BJ (cell line): ENCODE results near the gene EN2. TPM values are rescaled to one million over a fixed set of nuclear protein-coding genes. Genes with fewer than 3 reads are reported as not detected.

ENCODE experiments used
- CTCF ChIA-PET: fragments of 350-600 bp; formaldehyde crosslinking; extraction: SDS; loops from one replicate; lab custom pipeline; 2021; ENCODE audit warnings: antibody characterized with exemption, inconsistent platforms; lab: Yijun Ruan, JAX
- POLR2A ChIA-PET: fragments of 300-600 bp; sonication (Branson Sonifier 250); formaldehyde crosslinking; extraction: SDS; loops from one replicate; lab custom pipeline; 2021; ENCODE audit warnings: antibody characterized with exemption; lab: Charles Lee
- DNase-seq: peaks from one replicate; pipeline ENCODE4 v3.0.0-alpha.2; 2011; ENCODE audit warnings: low read depth
- H3K27me3 ChIP-seq: 2 replicates; pipeline ENCODE4 v1.6.0; 2011; ENCODE audit warnings: low read length; ENCODE audit not compliant: control insufficient read depth, insufficient read depth
- H3K36me3 ChIP-seq: 2 replicates; pipeline ENCODE4 v1.5.1; 2011; ENCODE audit warnings: low read length; ENCODE audit not compliant: control insufficient read depth, insufficient read depth
- H3K4me3 ChIP-seq: 2 replicates; pipeline ENCODE4 v1.5.1; 2011; ENCODE audit warnings: low read depth, mild to moderate bottlenecking, control low read depth, low read length
- polyA plus RNA-seq: library from polyadenylated mRNA; depleted of rRNA; stranded (reverse); fragments of >200 nt; gene quantifications from 2 replicates; pipeline ENCODE4 v1.2.3, GENCODE V29; 2011
- TF ChIP-seq, protein P1 (sequence below): IDR thresholded peaks from 2 replicates; pipeline ENCODE4 v1.5.1; 2011; ENCODE audit warnings: low read depth, mild to moderate bottlenecking, control low read depth, inconsistent platforms, low read length, moderate library complexity; ENCODE audit not compliant: insufficient read depth

EN2 gene
- polyA plus RNA-seq, 1 experiment, result not detected

DNA sequence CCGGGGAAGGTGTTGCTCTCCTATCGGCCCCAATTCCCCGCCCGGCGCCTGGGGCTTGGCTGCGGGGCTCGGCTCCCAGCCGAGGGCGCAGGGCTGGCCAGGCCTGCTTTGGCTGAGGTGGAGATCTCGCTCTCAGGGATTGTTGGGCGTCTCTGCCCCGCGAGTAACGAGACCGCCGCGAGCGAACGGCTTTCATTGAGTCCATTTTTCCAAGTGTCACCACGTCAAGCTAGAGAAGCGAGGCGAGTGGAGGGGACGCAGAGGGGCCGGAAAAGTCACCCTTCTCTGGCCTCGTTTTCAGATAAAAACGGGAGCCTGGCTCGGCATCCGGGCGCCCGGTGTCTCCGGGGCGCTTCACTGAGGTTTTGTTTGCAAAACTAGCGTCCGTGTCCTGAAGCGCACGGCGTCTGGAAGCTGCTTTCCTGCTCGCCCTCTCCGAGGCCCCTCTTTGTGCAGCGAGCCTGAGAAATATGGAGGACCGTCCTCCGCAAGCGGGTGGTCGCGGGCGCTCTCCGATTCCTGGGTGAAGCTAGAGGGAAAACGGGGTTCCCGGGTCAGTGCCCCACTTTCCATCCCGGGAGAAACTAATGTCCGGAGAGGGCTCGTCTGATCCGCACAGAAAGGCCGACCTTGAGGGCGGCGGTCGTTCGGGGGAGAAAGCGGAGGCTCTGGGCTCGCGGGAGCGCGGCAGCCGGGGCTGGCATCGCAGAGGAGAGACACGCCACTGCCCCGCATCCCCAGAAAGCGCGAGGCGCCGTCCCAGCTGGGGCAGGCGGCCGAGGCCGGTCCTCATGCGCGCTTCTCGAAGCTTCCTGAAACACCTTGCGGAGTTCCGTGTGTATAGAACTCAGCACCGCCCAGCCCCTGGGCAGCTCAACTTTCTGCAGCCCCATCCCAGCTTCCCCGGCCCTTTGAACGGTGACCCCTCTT, 3.5 kb upstream of the EN2 start:
- H3K27me3 ChIP-seq, result peaks cover 63% of the 10 kb centered on the region
- no peaks in the 10 kb centered on the region for H3K36me3 ChIP-seq
- TF ChIP-seq, protein P1, sequence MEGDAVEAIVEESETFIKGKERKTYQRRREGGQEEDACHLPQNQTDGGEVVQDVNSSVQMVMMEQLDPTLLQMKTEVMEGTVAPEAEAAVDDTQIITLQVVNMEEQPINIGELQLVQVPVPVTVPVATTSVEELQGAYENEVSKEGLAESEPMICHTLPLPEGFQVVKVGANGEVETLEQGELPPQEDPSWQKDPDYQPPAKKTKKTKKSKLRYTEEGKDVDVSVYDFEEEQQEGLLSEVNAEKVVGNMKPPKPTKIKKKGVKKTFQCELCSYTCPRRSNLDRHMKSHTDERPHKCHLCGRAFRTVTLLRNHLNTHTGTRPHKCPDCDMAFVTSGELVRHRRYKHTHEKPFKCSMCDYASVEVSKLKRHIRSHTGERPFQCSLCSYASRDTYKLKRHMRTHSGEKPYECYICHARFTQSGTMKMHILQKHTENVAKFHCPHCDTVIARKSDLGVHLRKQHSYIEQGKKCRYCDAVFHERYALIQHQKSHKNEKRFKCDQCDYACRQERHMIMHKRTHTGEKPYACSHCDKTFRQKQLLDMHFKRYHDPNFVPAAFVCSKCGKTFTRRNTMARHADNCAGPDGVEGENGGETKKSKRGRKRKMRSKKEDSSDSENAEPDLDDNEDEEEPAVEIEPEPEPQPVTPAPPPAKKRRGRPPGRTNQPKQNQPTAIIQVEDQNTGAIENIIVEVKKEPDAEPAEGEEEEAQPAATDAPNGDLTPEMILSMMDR, result no peak
- CTCF ChIA-PET, result no interaction called here
- POLR2A ChIA-PET, result no interaction called here
- no peak for DNase-seq
- no peak overlapping the region for H3K4me3 ChIP-seq

DNA sequence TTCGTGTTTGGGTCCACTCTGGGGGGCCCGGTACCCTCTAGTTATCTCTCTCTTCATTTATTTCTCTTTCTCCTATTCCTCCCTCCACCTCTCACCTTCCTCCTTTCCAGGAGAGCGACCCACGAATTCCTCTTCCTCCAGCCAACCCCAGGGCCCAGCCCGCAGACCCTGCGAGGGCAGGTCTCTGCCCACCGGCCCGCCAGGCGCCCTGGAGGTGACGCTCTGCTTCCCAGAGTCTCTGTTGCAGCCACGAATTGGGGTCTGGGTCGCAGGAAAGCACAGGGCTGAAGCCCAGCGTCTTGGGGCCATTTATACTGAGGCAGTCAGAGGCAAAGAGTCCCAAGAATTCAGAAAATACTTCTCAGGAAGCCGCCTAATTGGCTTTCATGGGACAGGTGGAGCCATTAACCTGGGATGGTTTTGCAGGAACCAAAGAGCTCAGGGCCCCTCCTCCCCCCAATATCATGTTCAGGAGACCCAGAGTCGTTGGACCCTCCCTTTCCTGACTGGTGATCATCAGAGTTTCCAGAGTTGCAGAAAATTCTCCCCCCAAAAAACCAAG, 2.7 kb upstream of the EN2 start:
- H3K27me3 ChIP-seq, result peaks cover 68% of the 10 kb centered on the region
- ChIA-PET POLR2A (no interaction called here), CTCF (no interaction called here)
- H3K4me3 ChIP-seq, result no peak overlapping the region
- TF ChIP-seq, protein P1, result no peak
- no peaks in the 10 kb centered on the region for H3K36me3 ChIP-seq
- no peak for DNase-seq

DNA sequence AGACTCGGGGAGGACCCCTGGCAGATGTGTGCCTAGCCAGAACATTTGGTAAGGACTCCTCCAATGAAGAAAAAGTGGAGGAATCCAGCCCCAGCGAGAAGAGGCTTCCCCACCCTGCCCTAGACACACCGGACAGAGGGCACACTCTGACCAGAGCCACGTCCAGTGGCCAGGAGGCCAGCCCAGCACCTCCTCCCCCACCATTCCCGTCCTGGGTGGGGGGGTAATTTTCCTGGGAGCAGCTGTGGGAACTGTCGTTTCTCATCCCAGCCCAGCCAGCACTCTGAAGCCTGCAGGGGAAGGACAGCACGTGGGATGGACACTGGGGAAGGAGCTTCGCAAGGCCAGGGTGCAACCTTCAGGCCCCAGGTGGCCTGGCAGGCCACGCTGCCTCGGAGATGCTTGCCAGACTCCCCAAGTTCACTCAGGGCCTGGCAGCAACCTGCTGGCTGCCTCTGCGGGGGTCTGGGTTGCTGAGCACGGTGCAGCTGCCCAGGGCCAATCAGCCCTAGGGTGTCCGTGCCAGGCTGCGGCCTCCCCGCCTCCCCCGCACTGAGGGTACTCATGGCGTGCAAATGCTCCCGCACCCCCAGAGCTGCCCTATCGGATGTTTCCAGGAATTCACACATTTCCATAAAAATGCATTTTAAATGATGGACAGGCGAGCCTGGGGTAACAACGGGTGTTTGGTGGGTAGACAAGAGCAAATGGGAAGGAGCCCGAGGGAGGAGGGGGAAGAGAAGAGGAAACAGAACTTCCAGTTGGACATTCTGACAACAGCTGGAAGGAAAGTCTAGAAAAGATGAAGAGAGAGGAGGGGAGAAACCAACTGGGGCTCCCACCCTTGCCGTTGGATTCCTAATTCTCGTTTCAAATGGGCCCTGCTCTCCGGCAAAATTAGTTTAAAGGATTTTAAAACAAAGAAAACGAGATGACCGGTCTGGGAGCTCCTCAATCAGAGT, 1.9 kb upstream of the EN2 start:
- ChIA-PET CTCF (no interaction called here), POLR2A (no interaction called here)
- Histone ChIP-seq H3K4me3 (no peak overlapping the region), H3K36me3 (no peaks in the 10 kb centered on the region), H3K27me3 (peaks cover 66% of the 10 kb centered on the region)
- TF ChIP-seq, protein P1, result no peak
- DNase-seq, result no peak

DNA sequence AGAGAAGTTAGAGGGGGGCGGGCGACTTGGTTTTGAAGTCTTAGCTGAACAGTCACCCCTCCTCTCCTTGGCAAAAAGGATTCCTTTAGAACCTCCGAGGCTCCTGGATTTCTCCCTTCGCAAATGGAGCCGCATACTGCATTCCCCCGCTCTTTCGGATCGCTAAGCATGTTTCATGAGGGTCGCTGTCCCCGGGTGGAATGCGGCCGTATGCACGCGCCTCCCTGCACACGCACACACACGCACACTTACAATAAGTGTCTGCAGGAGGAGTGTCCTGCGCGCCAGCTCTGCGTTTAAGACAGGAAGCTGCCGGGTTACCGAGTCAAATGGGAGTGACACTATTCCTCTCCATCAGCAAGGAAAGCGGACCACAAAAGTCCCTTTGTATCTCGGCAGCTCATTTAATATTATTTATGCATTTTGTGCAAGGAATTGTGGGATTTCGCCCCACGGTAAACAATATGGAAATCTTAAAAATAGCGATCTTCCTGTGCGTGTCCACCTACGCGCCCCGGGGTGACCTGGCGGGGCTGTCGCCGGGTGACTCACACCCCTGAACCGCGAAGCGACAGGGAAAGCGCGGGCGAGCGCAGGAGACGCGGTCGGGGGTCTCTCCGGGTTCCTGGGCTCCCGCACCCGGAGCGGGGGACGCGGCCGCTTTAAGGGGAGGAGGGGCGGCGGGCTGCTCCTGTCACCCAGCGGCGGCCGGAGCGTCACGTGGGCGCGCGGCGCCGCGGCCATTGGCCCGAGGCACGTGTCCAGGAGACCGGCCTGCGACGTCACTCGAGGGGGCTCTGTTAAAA, 988 bp upstream of the EN2 start:
- H3K36me3 ChIP-seq, result no peaks in the 10 kb centered on the region
- DNase-seq, result no peak
- peak overlapping the region; percentile 22 for H3K4me3 ChIP-seq
- TF ChIP-seq, protein P1, result no peak
- POLR2A ChIA-PET, result no interaction called here
- CTCF ChIA-PET, result no interaction called here
- H3K27me3 ChIP-seq, result peaks cover 68% of the 10 kb centered on the region
